B cell (primary cell): Measurements from ENCODE around the gene CFAP61. TPM values are rescaled to one million over a fixed set of nuclear protein-coding genes. Genes with fewer than 3 reads are reported as not detected.

Source experiments
- ATAC-seq: fragments of 200-7000 bp; cut with Tn5 transposase; one replicate; pipeline ENCODE4 v1.10.0; 2021; ENCODE audit warnings: low read depth, mild to moderate bottlenecking, moderate number of reproducible peaks, moderate library complexity
- CTCF ChIA-PET: fragments of 350-600 bp; sonication (Branson Sonifier 250); formaldehyde crosslinking; loops from one replicate; lab custom pipeline; 2021; ENCODE audit warnings: antibody characterized with exemption, inconsistent platforms; lab: Charles Lee
- POLR2A ChIA-PET: fragments of 350-600 bp; sonication (Branson Sonifier 250); formaldehyde crosslinking; loops from one replicate; lab custom pipeline; 2021; ENCODE audit warnings: antibody characterized with exemption; lab: Charles Lee
- DNase-seq: peaks from one replicate; pipeline ENCODE4 v3.0.0; 2013
- H2AFZ ChIP-seq: 2 replicates; pipeline ENCODE4 v1.6.1; 2012; ENCODE audit warnings: mild to moderate bottlenecking, low read depth, low read length; ENCODE audit not compliant: insufficient read depth, poor library complexity, severe bottlenecking
- H3K27ac ChIP-seq, 2 donors: 1 replicate in 1 of 2; 2 replicates in 1 of 2; pipeline ENCODE4 v1.5.1; 2012 to 2013; ENCODE audit warnings: low read length in 2 of 2, mild to moderate bottlenecking in 2 of 2, moderate library complexity in 1 of 2
- H3K27me3 ChIP-seq, 4 experiments: fragments of 200-600 bp in 1 of 4; sonication (generic) in 1 of 4; replicated peaks in 1 of 4; 1 replicate in 2 of 4; 2 replicates in 2 of 4; pipeline versions ENCODE4 v1.6.1 to v1.7.0; 2013 to 2016; ENCODE audit warnings: low read length in 3 of 4, mild to moderate bottlenecking in 2 of 4, mixed read lengths in 1 of 4, moderate library complexity in 1 of 4; ENCODE audit not compliant: insufficient read depth in 4 of 4, control insufficient read depth in 3 of 4; ENCODE audit errors: control extremely low read depth in 1 of 4
- H3K36me3 ChIP-seq, 2 experiments: replicated peaks in 1 of 2; 1 replicate in 1 of 2; 2 replicates in 1 of 2; pipeline versions ENCODE4 v1.6.1 to v1.7.1; 2013; ENCODE audit warnings: low read length in 1 of 2; ENCODE audit not compliant: insufficient read depth in 2 of 2, control insufficient read depth in 1 of 2; ENCODE audit errors: control extremely low read depth in 1 of 2, extremely low read depth in 1 of 2
- H3K4me1 ChIP-seq, 2 donors: fragments of 200-600 bp in 1 of 2; sonication (generic) in 1 of 2; 1 replicate in 1 of 2; 2 replicates in 1 of 2; pipeline versions ENCODE4 v1.5.1 to v1.6.1; 2013 to 2017; ENCODE audit warnings: low read length in 2 of 2; ENCODE audit not compliant: control insufficient read depth in 2 of 2, insufficient read depth in 2 of 2
- H3K4me2 ChIP-seq: replicated peaks from 2 replicates; pipeline ENCODE3; 2012; ENCODE audit warnings: mild to moderate bottlenecking, low read depth, low read length; ENCODE audit not compliant: poor library complexity, severe bottlenecking
- H3K4me3 ChIP-seq, 5 experiments: fragments of 200-600 bp in 1 of 5; sonication (generic) in 1 of 5; 1 replicate in 3 of 5; 2 replicates in 2 of 5; pipeline versions ENCODE4 v1.5.1 to v1.7.0; 2011 to 2016; ENCODE audit warnings: low read length in 4 of 5, mild to moderate bottlenecking in 4 of 5, low read depth in 2 of 5, control low read depth in 1 of 5, moderate library complexity in 1 of 5; ENCODE audit not compliant: insufficient read depth in 1 of 5; ENCODE audit errors: control extremely low read depth in 1 of 5, extremely low read depth in 1 of 5
- H3K79me2 ChIP-seq: fragments of 200-600 bp; sonication (generic); one replicate; pipeline ENCODE4 v1.6.0; 2016; ENCODE audit warnings: low read length; ENCODE audit not compliant: control insufficient read depth, insufficient read depth
- H3K9ac ChIP-seq: fragments of 200-600 bp; sonication (generic); 2 replicates; pipeline ENCODE4 v1.6.1; 2017; ENCODE audit warnings: mild to moderate bottlenecking, low read length, moderate library complexity
- H3K9me3 ChIP-seq, 3 donors: one replicate each; pipeline versions ENCODE4 v1.6.1 to v1.7.1; 2013; ENCODE audit warnings: low read length in 2 of 3; ENCODE audit not compliant: control insufficient read depth in 2 of 3, insufficient read depth in 1 of 3; ENCODE audit errors: control extremely low read depth in 1 of 3
- H4K20me1 ChIP-seq: 2 replicates; pipeline ENCODE4 v1.6.0; 2012; ENCODE audit warnings: mild to moderate bottlenecking, low read length; ENCODE audit not compliant: insufficient read depth, control insufficient read depth, poor library complexity, severe bottlenecking
- H3K27ac Mint-ChIP-seq: one replicate; pipeline ENCODE4 v1.8.0; 2021; ENCODE audit warnings: mixed read lengths
- H3K27me3 Mint-ChIP-seq: one replicate; pipeline ENCODE4 v1.8.0; 2021; ENCODE audit warnings: mixed read lengths
- H3K4me1 Mint-ChIP-seq: one replicate; pipeline ENCODE4 v1.8.0; 2021; ENCODE audit warnings: mixed read lengths
- H3K4me3 Mint-ChIP-seq: one replicate; pipeline ENCODE4 v1.8.0; 2021; ENCODE audit warnings: mixed read lengths
- H3K9me3 Mint-ChIP-seq: one replicate; pipeline ENCODE4 v1.8.0; 2022; ENCODE audit warnings: mixed read lengths; ENCODE audit not compliant: insufficient read depth
- CTCF ChIP-seq: fragments of 200-600 bp; IDR thresholded peaks from one replicate; pipeline ENCODE4 v1.8.0; 2022; ENCODE audit warnings: antibody characterized with exemption, mild to moderate bottlenecking
- EZH2 ChIP-seq: IDR thresholded peaks from 2 replicates; pipeline ENCODE4 v1.6.1; 2012; ENCODE audit warnings: borderline replicate concordance, low read depth, mild to moderate bottlenecking, moderate library complexity, low read length; ENCODE audit not compliant: insufficient read depth, poor library complexity, severe bottlenecking
- WGBS: methylation state at CpG from one replicate; pipeline ENCODE4 v1.1.5; 2013; ENCODE audit warnings: missing lambda C conversion rate; ENCODE audit not compliant: insufficient coverage; 5-methylcytosine and 5-hydroxymethylcytosine counted together
- intact Hi-C: fragments of 100-400 bp; cut with micrococcal nuclease; formaldehyde crosslinking; loops from one replicate; pipeline ENCODE4 v1.10.0; 2022
- polyA plus RNA-seq: library from polyadenylated mRNA; depleted of rRNA; stranded (reverse); fragments of >200 nt; gene quantifications from 2 replicates; pipeline ENCODE4 v1.2.3, GENCODE V29; 2012
- total RNA-seq, 2 donors: library from RNA; stranded (reverse); fragments of 120-200 nt in 1 of 2; gene quantifications; 1 replicate in 1 of 2; 2 replicates in 1 of 2; pipeline versions ENCODE4 v1.2.3 to v1.2.4, GENCODE V29; 2013 to 2022

CFAP61 gene
- total and polyA plus RNA-seq, 2 donors (not counting 1 experiment from before 2014, with no cell fraction given), result not detected

GRCh38 chr20:20204256-20204655, 151.9 kb downstream of the CFAP61 start:
- Histone ChIP-seq H3K9ac (no peak overlapping the region), H3K4me2 (no peak overlapping the region), H3K79me2 (no peaks in the 10 kb centered on the region), H3K9me3 (no peaks in the 10 kb centered on the region), H3K4me1 (peaks cover 0 to 4% of the 10 kb centered on the region in 2 donors), H3K4me3 (no peak overlapping the region), H3K27ac (no peak overlapping the region), H3K36me3 (no peaks in the 10 kb centered on the region), H4K20me1 (no peaks in the 10 kb centered on the region), H3K27me3 (peaks cover 0 to 4% (median 0%) of the 10 kb centered on the region in 4 experiments), H2AFZ (no peak overlapping the region)
- Mint-ChIP-seq H3K27me3 (peaks cover 15% of the 10 kb centered on the region), H3K9me3 (no peaks in the 10 kb centered on the region), H3K27ac (no peak overlapping the region), H3K4me1 (peaks cover 3% of the 10 kb centered on the region), H3K4me3 (no peak overlapping the region)
- ChIA-PET POLR2A (no interaction called here), CTCF (no interaction called here)
- TF ChIP-seq CTCF, result no peak
- no peak for TF ChIP-seq EZH2
- intact Hi-C loops, result no loop called here
- ATAC-seq (no peak), DNase-seq (no peak)
- WGBS, result 100% methylated on average over 1 of the region's 2 CpGs

DNA sequence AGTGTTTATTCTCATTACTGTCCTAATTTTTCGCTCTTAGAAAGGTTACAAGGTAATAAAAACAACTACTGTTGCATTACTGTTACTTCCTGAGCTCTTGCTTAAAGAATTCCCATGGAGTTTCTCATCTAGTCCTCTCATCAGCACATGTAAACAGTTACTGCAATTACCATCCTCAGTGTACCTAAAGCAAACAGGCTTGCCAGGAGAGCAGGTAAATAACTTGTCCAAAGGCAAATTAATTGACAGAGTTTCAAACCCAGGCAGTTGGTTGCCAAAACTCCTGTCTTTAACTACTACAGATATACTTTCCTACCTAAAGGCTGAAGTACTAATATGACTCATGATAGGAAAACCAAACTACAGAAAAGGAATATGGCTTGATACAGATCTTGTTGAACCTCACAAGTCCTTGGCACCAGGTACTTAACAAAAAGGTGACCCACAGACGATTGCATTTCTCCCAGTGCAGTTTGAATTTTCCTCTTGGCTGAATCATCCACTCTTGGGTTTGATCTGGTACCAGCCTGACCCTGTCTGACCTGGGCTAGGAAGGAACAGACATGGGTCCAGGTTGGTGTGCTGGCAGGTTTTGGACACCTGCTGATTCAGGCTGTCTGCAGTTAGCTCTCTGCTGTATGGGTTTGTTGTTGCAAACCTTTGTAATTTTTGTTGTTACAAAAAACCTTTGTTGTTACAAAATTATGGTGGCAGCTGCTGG, 153.0 kb downstream of the CFAP61 start:
- Histone ChIP-seq H3K4me1 (peaks cover 0 to 4% of the 10 kb centered on the region in 2 donors), H3K9ac (no peak overlapping the region), H3K79me2 (no peaks in the 10 kb centered on the region), H3K36me3 (no peaks in the 10 kb centered on the region), H4K20me1 (no peaks in the 10 kb centered on the region), H3K4me3 (no peak overlapping the region), H3K27me3 (peaks cover 0 to 4% (median 0%) of the 10 kb centered on the region in 4 experiments), H3K4me2 (no peak overlapping the region), H2AFZ (no peak overlapping the region), H3K9me3 (no peaks in the 10 kb centered on the region), H3K27ac (no peak overlapping the region)
- ChIA-PET POLR2A (no interaction called here), CTCF (no interaction called here)
- DNase-seq (no peak), ATAC-seq (no peak)
- 88% methylated on average over 1 of the region's 2 CpGs for WGBS
- Mint-ChIP-seq H3K27ac (no peak overlapping the region), H3K27me3 (peaks cover 10% of the 10 kb centered on the region), H3K4me1 (peaks cover 3% of the 10 kb centered on the region), H3K4me3 (no peak overlapping the region), H3K9me3 (no peaks in the 10 kb centered on the region)
- intact Hi-C loops, result no loop called here
- TF ChIP-seq CTCF (no peak), EZH2 (no peak)
